SK-N-SH treated with all-trans-retinoic acid at 6 μM for 48 hours (cell line): ENCODE data around the gene PARK7.

Experiments used
- ATAC-seq: fragments of 200-7000 bp; cut with Tn5 transposase; 3 replicates; pipeline ENCODE4 v1.9.1; 2020; ENCODE audit warnings: mild to moderate bottlenecking, moderate library complexity
- ARNTL ChIP-seq: fragments of 450-650 bp; formaldehyde crosslinking; IDR thresholded peaks from 2 replicates; pipeline ENCODE4 v1.5.0; 2020; ENCODE audit warnings: low read depth, mild to moderate bottlenecking, moderate library complexity, borderline replicate concordance
- CREB5 ChIP-seq: fragments of 250-450 bp; sonication (Bioruptor Pico); IDR thresholded peaks from 2 replicates; pipeline ENCODE4 v1.5.1; 2020; ENCODE audit warnings: low read depth, mild to moderate bottlenecking, moderate library complexity
- CSDC2 ChIP-seq: fragments of 250-450 bp; sonication (Bioruptor Pico); IDR thresholded peaks from 2 replicates; pipeline ENCODE4 v1.5.0; 2020; ENCODE audit warnings: mild to moderate bottlenecking, moderate library complexity
- CSRNP3 ChIP-seq: fragments of 250-450 bp; sonication (Bioruptor Pico); IDR thresholded peaks from 2 replicates; pipeline ENCODE4 v1.5.1; 2021; ENCODE audit warnings: mild to moderate bottlenecking, moderate library complexity
- ESRRG ChIP-seq: fragments of 250-450 bp; sonication (Bioruptor Pico); IDR thresholded peaks from 2 replicates; pipeline ENCODE4 v1.6.1; 2021; ENCODE audit warnings: mild to moderate bottlenecking
- GLIS3 ChIP-seq: fragments of 250-450 bp; sonication (Bioruptor Pico); IDR thresholded peaks from 2 replicates; pipeline ENCODE4 v1.5.0; 2020; ENCODE audit warnings: mild to moderate bottlenecking, moderate library complexity
- ISL1 ChIP-seq: fragments of 250-450 bp; sonication (Bioruptor Pico); IDR thresholded peaks from 2 replicates; pipeline ENCODE4 v2.1.2; 2022; ENCODE audit warnings: mild to moderate bottlenecking, moderate library complexity
- OSR1 ChIP-seq: fragments of 250-450 bp; sonication (Bioruptor Pico); IDR thresholded peaks from 2 replicates; pipeline ENCODE4 v1.8.0; 2022; ENCODE audit warnings: moderate library complexity, mild to moderate bottlenecking, inconsistent platforms
- PATZ1 ChIP-seq: fragments of 250-450 bp; sonication (Bioruptor Pico); IDR thresholded peaks from 2 replicates; pipeline ENCODE4 v1.8.0; 2020; ENCODE audit warnings: mild to moderate bottlenecking, moderate library complexity, borderline replicate concordance
- POU6F1 ChIP-seq: fragments of 250-450 bp; sonication (Bioruptor Pico); IDR thresholded peaks from 2 replicates; pipeline ENCODE4 v1.8.0; 2021; ENCODE audit warnings: low read depth, mild to moderate bottlenecking, moderate library complexity, borderline replicate concordance
- TCF4 ChIP-seq: fragments of 250-450 bp; sonication (Bioruptor Pico); IDR thresholded peaks from 2 replicates; pipeline ENCODE4 v1.8.0; 2021; ENCODE audit warnings: mild to moderate bottlenecking, moderate library complexity, borderline replicate concordance
- TOX ChIP-seq: fragments of 250-450 bp; sonication (Bioruptor Pico); IDR thresholded peaks from 2 replicates; pipeline ENCODE4 v1.8.0; 2021; ENCODE audit warnings: mild to moderate bottlenecking, moderate library complexity, borderline replicate concordance
- TSHZ2 ChIP-seq: fragments of 250-450 bp; sonication (Bioruptor Pico); IDR thresholded peaks from 2 replicates; pipeline ENCODE4 v1.5.0; 2020; ENCODE audit warnings: mild to moderate bottlenecking, moderate library complexity
- ZFP3 ChIP-seq: fragments of 250-450 bp; sonication (Bioruptor Pico); IDR thresholded peaks from 2 replicates; pipeline ENCODE4 v1.5.0; 2020; ENCODE audit warnings: mild to moderate bottlenecking, moderate library complexity
- ZNF565 ChIP-seq: fragments of 450-650 bp; formaldehyde crosslinking; conservative IDR thresholded peaks from 2 replicates; pipeline ENCODE4 v1.5.0; 2020; ENCODE audit warnings: low read depth, mild to moderate bottlenecking, moderate library complexity
- ZNF70 ChIP-seq: fragments of 450-650 bp; formaldehyde crosslinking; IDR thresholded peaks from 2 replicates; pipeline ENCODE4 v1.5.0; 2020; ENCODE audit warnings: mild to moderate bottlenecking, moderate library complexity
- ZNF8 ChIP-seq: fragments of 450-650 bp; formaldehyde crosslinking; IDR thresholded peaks from 2 replicates; pipeline ENCODE4 v1.5.0; 2020; ENCODE audit warnings: mild to moderate bottlenecking, moderate library complexity

PARK7 gene

GRCh38 chr1:8023287-8023994 is 61.9 kb downstream of the PARK7 start:
- no peak for ATAC-seq
- TF ChIP-seq ZNF70 (no peak), ZNF8 (no peak), ISL1 (CRISPR knock-in tag) (no peak), TCF4 (CRISPR knock-in tag) (no peak), ARNTL (CRISPR knock-in tag) (no peak), POU6F1 (CRISPR knock-in tag) (no peak), GLIS3 (CRISPR knock-in tag) (no peak), CREB5 (CRISPR knock-in tag) (no peak)
- TF ChIP-seq, all 23 proteins: peak for 0

GRCh38 chr1:8023995-8024313 is 62.4 kb downstream of the PARK7 start:
- TF ChIP-seq ARNTL (CRISPR knock-in tag) (no peak), ZFP3 (CRISPR knock-in tag) (no peak), ZNF565 (CRISPR knock-in tag) (no peak), TSHZ2 (CRISPR knock-in tag) (no peak), CSRNP3 (CRISPR knock-in tag) (no peak), TOX (no peak), ESRRG (no peak), POU6F1 (CRISPR knock-in tag) (no peak), GLIS3 (CRISPR knock-in tag) (no peak), ISL1 (CRISPR knock-in tag) (no peak), OSR1 (no peak), CREB5 (CRISPR knock-in tag) (no peak), CSDC2 (CRISPR knock-in tag) (no peak), TCF4 (CRISPR knock-in tag) (no peak), PATZ1 (no peak)

More at GRCh38 chr1:8023995-8024313, 62.4 kb downstream of the PARK7 start:
- no peak for ATAC-seq
